ENCODE data around the gene NAALADL2. TPM values are rescaled to one million over a fixed set of nuclear protein-coding genes. Genes with fewer than 3 reads are reported as not detected.

Gene NAALADL2
- total and polyA plus RNA-seq, 2 donors (not counting 1 experiment from before 2014, with no cell fraction given): not detected

- POLR2A ChIA-PET: no interaction called here
- no peaks in the 10 kb centered on the region for H3K36me3 ChIP-seq (replicated peaks in 1 of 2; ENCODE audit: control extremely low read depth in 1 of 2, control insufficient read depth in 1 of 2, extremely low read depth in 1 of 2, insufficient read depth in 2 of 2, low read length in 1 of 2)
- Mint-ChIP-seq H3K27me3 (no peaks in the 10 kb centered on the region), H3K27ac (no peak overlapping the region), H3K4me3 (no peak overlapping the region), H3K4me1 (no peaks in the 10 kb centered on the region), H3K9me3 (ENCODE audit: insufficient read depth) (no peaks in the 10 kb centered on the region)
- H3K9me3 ChIP-seq (ENCODE audit: control extremely low read depth in 1 of 3, control insufficient read depth in 2 of 3, insufficient read depth in 1 of 3, low read length in 2 of 3): no peaks in the 10 kb centered on the region
- no peaks in the 10 kb centered on the region for H4K20me1 ChIP-seq (ENCODE audit: control insufficient read depth, insufficient read depth, low read length, poor library complexity, severe bottlenecking)
- WGBS (ENCODE audit: insufficient coverage): no CpG with 5 or more reads among the region's 1 CpG
- H3K9ac ChIP-seq (ENCODE audit: low read length): no peak overlapping the region
- no peak overlapping the region for H3K27ac ChIP-seq (ENCODE audit: low read length in 2 of 2)
- TF ChIP-seq EZH2 (IDR thresholded peaks at IDR 0.05; ENCODE audit: borderline replicate concordance, insufficient read depth, low read depth, low read length, poor library complexity, severe bottlenecking) (no peak), CTCF (IDR thresholded peaks at IDR 0.05) (no peak)
- no peaks in the 10 kb centered on the region for H3K79me2 ChIP-seq (ENCODE audit: control insufficient read depth, insufficient read depth, low read length)
- no peaks in the 10 kb centered on the region for H3K4me1 ChIP-seq (ENCODE audit: control insufficient read depth in 2 of 2, insufficient read depth in 2 of 2, low read length in 2 of 2)
- H3K4me2 ChIP-seq (replicated peaks; ENCODE audit: low read depth, low read length, poor library complexity, severe bottlenecking): no peak overlapping the region
- DNase-seq (no peak), ATAC-seq (ENCODE audit: low read depth) (no peak)
- intact Hi-C loops (cut with micrococcal nuclease): no loop called here
- no peak overlapping the region for H3K4me3 ChIP-seq (ENCODE audit: control extremely low read depth in 1 of 5, extremely low read depth in 1 of 5, insufficient read depth in 1 of 5, low read depth in 2 of 5, low read length in 4 of 5)
- CTCF ChIA-PET: no interaction called here
- no peaks in the 10 kb centered on the region for H3K27me3 ChIP-seq (replicated peaks in 1 of 4; ENCODE audit: control extremely low read depth in 1 of 4, control insufficient read depth in 3 of 4, insufficient read depth in 4 of 4, low read length in 3 of 4)
- no peak overlapping the region for H2AFZ ChIP-seq (ENCODE audit: insufficient read depth, low read depth, low read length, poor library complexity, severe bottlenecking)
These were observed 993.4 kb downstream of the NAALADL2 start for GRCh38 chr3:175852560-175852959.

GRCh38 chr3:175857666-175858270, 998.6 kb downstream of the NAALADL2 start:
- Histone ChIP-seq H4K20me1 (ENCODE audit: control insufficient read depth, insufficient read depth, low read length, poor library complexity, severe bottlenecking) (no peaks in the 10 kb centered on the region), H3K4me2 (replicated peaks; ENCODE audit: low read depth, low read length, poor library complexity, severe bottlenecking) (no peak overlapping the region), H3K79me2 (ENCODE audit: control insufficient read depth, insufficient read depth, low read length) (no peaks in the 10 kb centered on the region), H3K4me1 (ENCODE audit: control insufficient read depth in 2 of 2, insufficient read depth in 2 of 2, low read length in 2 of 2) (no peaks in the 10 kb centered on the region), H3K4me3 (ENCODE audit: control extremely low read depth in 1 of 5, extremely low read depth in 1 of 5, insufficient read depth in 1 of 5, low read depth in 2 of 5, low read length in 4 of 5) (no peak overlapping the region), H3K9ac (ENCODE audit: low read length) (no peak overlapping the region), H3K27ac (ENCODE audit: low read length in 2 of 2) (no peak overlapping the region), H3K9me3 (ENCODE audit: control extremely low read depth in 1 of 3, control insufficient read depth in 2 of 3, insufficient read depth in 1 of 3, low read length in 2 of 3) (peaks cover 0 to 3% (median 0%) of the 10 kb centered on the region in 3 donors), H3K36me3 (replicated peaks in 1 of 2; ENCODE audit: control extremely low read depth in 1 of 2, control insufficient read depth in 1 of 2, extremely low read depth in 1 of 2, insufficient read depth in 2 of 2, low read length in 1 of 2) (no peaks in the 10 kb centered on the region), H3K27me3 (replicated peaks in 1 of 4; ENCODE audit: control extremely low read depth in 1 of 4, control insufficient read depth in 3 of 4, insufficient read depth in 4 of 4, low read length in 3 of 4) (no peaks in the 10 kb centered on the region), H2AFZ (ENCODE audit: insufficient read depth, low read depth, low read length, poor library complexity, severe bottlenecking) (no peak overlapping the region)
- ChIA-PET CTCF (no interaction called here), POLR2A (no interaction called here)
- WGBS (ENCODE audit: insufficient coverage): no CpG with 5 or more reads among the region's 2 CpGs
- ATAC-seq (ENCODE audit: low read depth) (no peak), DNase-seq (no peak)
- no peaks in the 10 kb centered on the region for H3K4me1 Mint-ChIP-seq
- no peak overlapping the region for H3K27ac Mint-ChIP-seq
- no peak overlapping the region for H3K4me3 Mint-ChIP-seq
- peaks cover 2% of the 10 kb centered on the region for H3K9me3 Mint-ChIP-seq (ENCODE audit: insufficient read depth)
- H3K27me3 Mint-ChIP-seq: no peaks in the 10 kb centered on the region
- TF ChIP-seq EZH2 (IDR thresholded peaks at IDR 0.05; ENCODE audit: borderline replicate concordance, insufficient read depth, low read depth, low read length, poor library complexity, severe bottlenecking): no peak
- no peak for TF ChIP-seq CTCF (IDR thresholded peaks at IDR 0.05)
- intact Hi-C loops (cut with micrococcal nuclease): no loop called here

Small RNA genes within 50 kb of the gene (small RNA-seq; reads per million reads assigned to genes)
- gene MIR4789 (ENCODE audit: insufficient read length, low read depth, low replicate concordance) (not detected), gene RNU4-91P (ENCODE audit: insufficient read length, low read depth, low replicate concordance) (not detected), gene RNU6-1233P (ENCODE audit: insufficient read length, low read depth, low replicate concordance) (not detected), gene RNU6-1317P (ENCODE audit: insufficient read length, low read depth, low replicate concordance) (not detected)

All from B cell (primary cell).